ENCODE measurements around the gene EVA1C. TPM values are rescaled to one million over a fixed set of nuclear protein-coding genes. Genes with fewer than 3 reads are reported as not detected.
"Not testable (repeated sequence)": the region's sequence is repeated elsewhere in the genome, so short reads cannot be mapped to it uniquely, and the experiment has no call there.

The EVA1C gene
- total and polyA plus RNA-seq, 2 experiments from 2014 or later = 2.2 to 3.4 TPM

DNA sequence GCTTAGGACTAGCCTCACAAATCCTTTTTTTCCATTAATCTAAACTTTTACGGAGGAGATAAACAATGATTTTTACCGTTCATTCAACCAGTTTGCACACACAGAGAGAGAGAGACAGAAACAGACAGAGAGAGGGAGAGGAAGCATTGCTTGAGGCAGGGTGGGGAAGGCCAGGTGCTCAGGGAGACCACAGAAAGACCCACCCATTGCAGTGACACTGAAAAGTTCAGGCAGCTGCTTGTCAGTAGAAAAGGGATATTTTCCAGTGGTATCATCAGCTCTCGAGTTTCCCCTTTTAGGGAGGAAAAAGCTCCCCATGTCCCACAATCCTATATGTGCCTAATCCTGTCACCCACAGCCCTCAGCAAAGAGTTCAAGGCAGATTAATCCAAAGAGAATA is 145.6 kb downstream of the EVA1C start:
- Histone ChIP-seq H3K4me3 (no peak overlapping the region), H3K9me3 (ENCODE audit: low read depth) (no peaks in the 10 kb centered on the region), H3K27me3 (no peaks in the 10 kb centered on the region), H3K4me1 (ENCODE audit: insufficient read depth) (no peaks in the 10 kb centered on the region), H2AFZ (no peak overlapping the region), H3K27ac (no peak overlapping the region), H3K79me2 (no peaks in the 10 kb centered on the region), H3K36me3 (replicated peaks; ENCODE audit: insufficient read depth, low read depth) (no peaks in the 10 kb centered on the region), H4K20me1 (ENCODE audit: insufficient read depth, poor library complexity, severe bottlenecking) (no peaks in the 10 kb centered on the region), H3K9me2 (replicated peaks; ENCODE audit: insufficient read depth) (no peaks in the 10 kb centered on the region), H3K4me2 (no peak overlapping the region)
- TF ChIP-seq CTCF (IDR thresholded peaks at IDR 0.05; ENCODE audit: poor library complexity) (no peak), EZH2 (IDR thresholded peaks at IDR 0.05; ENCODE audit: borderline replicate concordance) (no peak), EZH2phosphoT487 (IDR thresholded peaks at IDR 0.05; ENCODE audit: low read depth, severe bottlenecking, unreplicated experiment) (no peak)
- DNase-seq (ENCODE audit: low spot score) = no peak
- WGBS (ENCODE audit: low lambda C conversion rate, missing lambda C conversion rate) = 75% methylated on average over 3 of the region's 3 CpGs

GRCh38 chr21:32559006-32559610 is 146.6 kb downstream of the EVA1C start:
- H3K36me3 ChIP-seq (replicated peaks; ENCODE audit: insufficient read depth, low read depth) = no peaks in the 10 kb centered on the region
- TF ChIP-seq EZH2phosphoT487 (IDR thresholded peaks at IDR 0.05; ENCODE audit: low read depth, severe bottlenecking, unreplicated experiment) (no peak), EZH2 (IDR thresholded peaks at IDR 0.05; ENCODE audit: borderline replicate concordance) (no peak), CTCF (IDR thresholded peaks at IDR 0.05; ENCODE audit: poor library complexity) (no peak)
- H2AFZ ChIP-seq = no peak overlapping the region
- H3K9me3 ChIP-seq (ENCODE audit: low read depth) = no peaks in the 10 kb centered on the region
- no peak overlapping the region for H3K4me2 ChIP-seq
- H3K27ac ChIP-seq = no peak overlapping the region
- DNase-seq (ENCODE audit: low spot score) = no peak
- no peaks in the 10 kb centered on the region for H3K27me3 ChIP-seq
- no peaks in the 10 kb centered on the region for H3K79me2 ChIP-seq
- WGBS (ENCODE audit: low lambda C conversion rate, missing lambda C conversion rate) = 85% methylated on average over 6 of the region's 6 CpGs
- H3K4me1 ChIP-seq (ENCODE audit: insufficient read depth) = no peaks in the 10 kb centered on the region
- H4K20me1 ChIP-seq (ENCODE audit: insufficient read depth, poor library complexity, severe bottlenecking) = no peaks in the 10 kb centered on the region
- no peaks in the 10 kb centered on the region for H3K9me2 ChIP-seq (replicated peaks; ENCODE audit: insufficient read depth)
- no peak overlapping the region for H3K4me3 ChIP-seq

- H3K79me2 ChIP-seq = no peaks in the 10 kb centered on the region
- H3K27me3 ChIP-seq = no peaks in the 10 kb centered on the region
- 70% methylated on average over 3 of the region's 3 CpGs for WGBS (ENCODE audit: low lambda C conversion rate, missing lambda C conversion rate)
- H3K27ac ChIP-seq = no peak overlapping the region
- H3K4me1 ChIP-seq (ENCODE audit: insufficient read depth) = no peaks in the 10 kb centered on the region
- DNase-seq (ENCODE audit: low spot score) = no peak
- H3K9me3 ChIP-seq (ENCODE audit: low read depth) = no peaks in the 10 kb centered on the region
- H2AFZ ChIP-seq = no peak overlapping the region
- no peaks in the 10 kb centered on the region for H3K36me3 ChIP-seq (replicated peaks; ENCODE audit: insufficient read depth, low read depth)
- H4K20me1 ChIP-seq (ENCODE audit: insufficient read depth, poor library complexity, severe bottlenecking) = no peaks in the 10 kb centered on the region
- no peak for TF ChIP-seq EZH2phosphoT487 (IDR thresholded peaks at IDR 0.05; ENCODE audit: low read depth, severe bottlenecking, unreplicated experiment)
- TF ChIP-seq EZH2 (IDR thresholded peaks at IDR 0.05; ENCODE audit: borderline replicate concordance) = no peak
- no peak for TF ChIP-seq CTCF (IDR thresholded peaks at IDR 0.05; ENCODE audit: poor library complexity)
- H3K4me2 ChIP-seq = no peak overlapping the region
- no peaks in the 10 kb centered on the region for H3K9me2 ChIP-seq (replicated peaks; ENCODE audit: insufficient read depth)
- no peak overlapping the region for H3K4me3 ChIP-seq
These were observed 148.4 kb downstream of the EVA1C start for GRCh38 chr21:32560896-32561295.

GRCh38 chr21:32561476-32561875 is 149.0 kb downstream of the EVA1C start:
- not testable (repeated sequence) for H3K9me3 ChIP-seq (ENCODE audit: low read depth); H3K27me3 ChIP-seq; H3K4me2 ChIP-seq; H4K20me1 ChIP-seq (ENCODE audit: insufficient read depth, poor library complexity, severe bottlenecking); H3K79me2 ChIP-seq; H3K9me2 ChIP-seq (replicated peaks; ENCODE audit: insufficient read depth); DNase-seq (ENCODE audit: low spot score); H3K36me3 ChIP-seq (replicated peaks; ENCODE audit: insufficient read depth, low read depth); H3K4me3 ChIP-seq; H3K27ac ChIP-seq; H3K4me1 ChIP-seq (ENCODE audit: insufficient read depth); H2AFZ ChIP-seq
- WGBS (ENCODE audit: low lambda C conversion rate, missing lambda C conversion rate) = 48% methylated on average over 1 of the region's 1 CpG
